Measurements from ENCODE around the gene ZFPM1.

DNA sequence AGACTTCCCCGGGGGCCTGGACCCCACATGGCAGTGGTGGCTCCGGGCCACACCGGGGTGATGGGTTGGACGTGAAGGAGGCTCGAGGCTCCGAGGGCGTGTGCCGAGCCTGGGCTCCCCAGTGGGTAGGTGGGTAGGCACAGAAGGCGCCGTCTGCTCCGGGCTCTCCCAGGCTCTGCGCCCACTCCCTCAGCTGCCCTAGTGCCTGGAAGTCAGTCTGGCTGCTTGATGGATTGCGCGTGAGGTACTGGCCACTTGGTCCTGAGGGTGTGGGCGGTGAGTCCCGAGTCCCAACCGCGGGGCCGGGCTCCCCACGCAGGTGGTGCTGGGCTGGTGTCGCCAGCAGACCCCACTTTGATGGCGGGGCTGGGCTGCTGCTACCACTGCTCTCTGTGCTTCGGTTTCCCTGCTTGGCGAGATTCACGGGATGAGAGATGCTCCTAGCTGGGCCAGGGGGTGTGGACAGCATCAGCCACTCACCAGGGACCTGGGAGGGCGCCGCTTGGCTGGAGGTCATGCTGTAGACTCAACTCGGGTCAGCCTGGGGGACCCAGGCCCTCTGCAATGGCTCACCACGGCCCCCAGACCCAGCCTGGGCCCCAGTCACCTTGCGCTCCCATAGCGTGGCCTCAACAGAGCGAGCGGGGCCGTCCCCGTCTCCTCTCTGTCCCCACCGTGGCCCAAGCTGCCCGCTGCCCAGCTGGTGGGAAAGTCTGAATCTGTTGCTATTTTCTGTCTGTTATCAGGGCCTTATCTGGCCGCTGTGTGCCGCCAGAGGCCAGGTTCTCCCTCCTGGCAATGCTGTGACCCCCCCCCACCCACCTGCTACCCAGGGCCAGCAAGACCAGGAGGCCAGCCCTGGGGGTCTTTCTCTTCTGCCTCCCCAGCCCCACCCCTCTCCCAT lies 26.1 kb downstream of the ZFPM1 start:
- no peak for TF ChIP-seq POLR2A (IDR thresholded peaks at IDR 0.05)
- TF ChIP-seq, protein P1, sequence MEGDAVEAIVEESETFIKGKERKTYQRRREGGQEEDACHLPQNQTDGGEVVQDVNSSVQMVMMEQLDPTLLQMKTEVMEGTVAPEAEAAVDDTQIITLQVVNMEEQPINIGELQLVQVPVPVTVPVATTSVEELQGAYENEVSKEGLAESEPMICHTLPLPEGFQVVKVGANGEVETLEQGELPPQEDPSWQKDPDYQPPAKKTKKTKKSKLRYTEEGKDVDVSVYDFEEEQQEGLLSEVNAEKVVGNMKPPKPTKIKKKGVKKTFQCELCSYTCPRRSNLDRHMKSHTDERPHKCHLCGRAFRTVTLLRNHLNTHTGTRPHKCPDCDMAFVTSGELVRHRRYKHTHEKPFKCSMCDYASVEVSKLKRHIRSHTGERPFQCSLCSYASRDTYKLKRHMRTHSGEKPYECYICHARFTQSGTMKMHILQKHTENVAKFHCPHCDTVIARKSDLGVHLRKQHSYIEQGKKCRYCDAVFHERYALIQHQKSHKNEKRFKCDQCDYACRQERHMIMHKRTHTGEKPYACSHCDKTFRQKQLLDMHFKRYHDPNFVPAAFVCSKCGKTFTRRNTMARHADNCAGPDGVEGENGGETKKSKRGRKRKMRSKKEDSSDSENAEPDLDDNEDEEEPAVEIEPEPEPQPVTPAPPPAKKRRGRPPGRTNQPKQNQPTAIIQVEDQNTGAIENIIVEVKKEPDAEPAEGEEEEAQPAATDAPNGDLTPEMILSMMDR (IDR thresholded peaks at IDR 0.05): no peak
- no peak for TF ChIP-seq POLR2AphosphoS5 (IDR thresholded peaks at IDR 0.05)

Data from prostate gland (tissue), 2 donors.